ENCODE measurements around the gene CNOT2.
A peak's percentile ranks its signal among the peaks of the same experiment; 100 is the strongest.

CNOT2 gene

DNA sequence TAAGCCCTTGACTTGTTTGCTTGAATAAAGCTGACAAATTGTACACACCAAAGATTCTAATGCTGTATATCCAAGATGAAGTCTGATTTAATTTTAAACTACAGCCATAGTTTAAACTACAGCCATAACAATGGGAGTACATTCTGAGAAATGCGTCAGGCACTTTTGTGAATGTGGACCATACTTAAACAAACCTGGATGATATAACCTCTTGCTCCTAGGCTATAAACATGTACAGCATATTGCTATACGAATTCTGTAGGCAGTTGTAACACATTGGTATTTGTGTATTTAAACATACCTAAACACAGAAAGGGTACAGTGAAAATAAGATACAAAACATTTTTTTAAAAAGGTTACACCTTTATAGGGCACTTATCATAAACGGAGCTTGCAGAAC lies 63.4 kb downstream of the CNOT2 start:
- DNase-seq (ENCODE audit: low spot score): no peak

DNA sequence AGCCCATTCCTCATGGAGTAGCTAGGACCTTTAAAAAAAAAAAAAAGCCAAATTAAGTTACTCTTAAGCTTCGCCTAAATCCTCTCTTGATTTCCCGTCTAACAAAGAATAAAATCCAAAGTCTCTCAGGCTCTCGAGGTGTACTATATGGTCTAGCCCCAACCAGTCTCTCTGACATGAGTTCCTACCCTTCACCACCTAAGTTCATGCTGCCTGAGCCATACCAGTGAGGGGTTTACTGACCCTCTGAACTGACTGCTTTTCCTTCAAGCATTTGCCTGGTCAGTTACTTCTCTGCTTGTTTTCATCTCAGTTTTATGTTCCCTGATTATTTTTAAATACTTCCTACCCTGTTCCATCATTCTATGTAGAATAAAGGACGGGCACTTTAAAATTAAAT lies 64.6 kb downstream of the CNOT2 start:
- no peak for DNase-seq (ENCODE audit: low spot score)

DNA sequence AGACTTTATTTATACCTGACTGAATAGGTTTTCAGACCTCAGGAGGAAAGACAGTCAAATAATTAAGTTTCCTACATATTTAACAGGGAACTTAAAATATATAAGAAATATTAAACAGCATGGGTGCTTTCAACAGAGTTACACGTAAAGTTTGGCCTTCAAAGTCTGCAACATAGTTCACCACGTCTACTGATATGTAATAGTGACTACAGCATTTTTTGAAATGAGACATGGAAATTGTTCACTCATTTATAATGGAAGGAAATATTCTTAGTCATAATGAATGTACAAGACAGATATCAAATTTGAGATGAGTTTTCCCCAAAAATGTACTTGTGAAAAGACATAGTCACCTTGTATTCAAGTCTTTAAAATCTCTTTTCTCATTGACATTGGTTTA lies 66.1 kb downstream of the CNOT2 start:
- no peak for DNase-seq (ENCODE audit: low spot score)

DNA sequence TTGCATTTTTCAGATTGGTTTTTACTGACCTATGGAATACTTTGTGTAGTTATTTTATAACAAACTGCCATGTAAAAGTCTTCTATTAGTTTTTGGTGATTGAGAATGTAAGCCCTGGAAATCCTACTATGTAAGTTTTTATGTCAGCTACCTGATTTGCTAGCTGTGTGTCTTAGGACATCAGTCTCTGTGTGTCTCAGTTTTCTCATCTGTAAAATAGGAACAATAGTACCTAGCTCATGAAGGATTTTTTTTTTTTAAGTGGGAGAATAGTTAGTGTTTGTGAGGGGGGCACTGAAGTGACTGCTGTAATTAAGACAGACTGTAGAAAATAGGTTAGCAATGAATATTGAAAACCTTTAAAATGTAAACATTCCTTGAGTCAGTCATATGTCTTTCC lies 70.9 kb downstream of the CNOT2 start:
- no peak for DNase-seq (ENCODE audit: low spot score)

DNA sequence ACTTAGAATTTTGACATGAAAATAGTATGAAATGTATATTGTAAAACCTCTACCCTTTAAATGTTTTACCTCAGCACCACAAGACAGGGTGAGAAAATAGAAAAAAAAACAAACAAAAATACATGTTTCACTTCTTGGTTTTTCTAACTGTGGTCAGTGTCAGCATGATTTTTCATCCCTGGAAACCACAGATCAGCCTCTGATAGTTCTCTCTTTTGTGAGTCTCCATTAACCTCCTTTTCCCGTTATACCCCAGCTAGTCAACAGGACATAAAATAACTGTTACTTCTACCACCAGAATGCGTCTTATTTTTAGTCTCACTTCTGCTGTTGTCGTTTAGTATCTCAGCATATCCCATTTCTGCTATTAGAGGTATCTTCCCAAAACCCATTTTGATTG lies 74.5 kb downstream of the CNOT2 start:
- peak; percentile 8 for DNase-seq (ENCODE audit: low spot score)

DNA sequence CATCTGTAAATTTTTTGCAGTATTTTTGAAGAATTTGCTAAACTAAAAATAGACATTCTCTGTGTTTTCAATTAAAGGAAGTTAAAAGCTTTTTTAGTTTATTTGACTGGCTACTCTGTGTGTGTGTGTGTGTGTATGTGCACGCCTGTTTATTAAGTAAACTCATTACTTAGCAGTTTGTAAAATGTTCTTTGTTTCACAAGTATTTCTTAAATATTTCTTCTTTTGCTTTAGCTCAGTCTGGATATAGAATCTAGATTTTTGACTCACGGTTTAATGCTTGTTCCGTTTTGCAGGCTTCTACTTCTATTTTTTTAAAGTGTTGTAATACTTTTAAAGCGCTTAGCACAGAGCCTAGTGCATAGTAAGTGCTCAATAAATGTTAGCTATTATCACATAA lies 76.4 kb downstream of the CNOT2 start:
- DNase-seq (ENCODE audit: low spot score): no peak

DNA sequence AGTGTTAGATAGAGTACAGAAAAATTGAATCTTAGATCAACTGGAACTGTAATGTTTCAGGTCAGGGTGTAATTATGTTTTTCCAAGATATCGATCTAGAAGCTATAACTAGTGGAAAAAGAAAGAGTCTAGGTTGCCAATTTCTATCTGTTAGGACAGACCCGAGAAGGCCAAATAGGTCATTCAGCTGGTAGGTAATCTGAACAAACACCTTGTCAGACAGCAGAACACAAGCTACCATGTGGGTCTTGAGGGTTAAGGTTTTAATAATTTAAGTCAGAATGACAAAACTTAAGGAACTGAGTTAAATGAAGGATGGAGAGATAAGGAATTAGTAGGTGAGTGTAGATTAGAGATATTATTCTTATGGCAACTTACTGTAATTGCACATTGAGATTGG lies 78.0 kb downstream of the CNOT2 start:
- no peak for DNase-seq (ENCODE audit: low spot score)

DNA sequence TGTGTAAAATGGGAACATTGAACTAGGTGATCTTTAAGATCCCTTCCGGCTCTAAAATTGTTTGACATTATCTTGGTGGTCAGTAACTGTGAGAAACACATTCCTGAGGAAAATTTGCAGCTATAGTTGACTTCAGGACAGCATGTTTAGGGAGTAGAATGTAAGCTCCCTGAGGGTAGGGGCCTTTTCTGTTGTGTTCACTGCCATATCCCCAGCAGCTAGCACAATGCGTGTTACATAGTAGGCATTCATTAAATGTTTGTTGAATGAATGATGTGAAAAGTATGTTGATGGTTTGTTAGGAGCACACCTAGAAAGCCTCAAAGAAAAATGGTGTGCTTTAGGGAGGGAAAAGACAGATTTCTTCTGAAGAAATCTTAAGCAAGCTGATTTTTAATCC lies 84.3 kb downstream of the CNOT2 start:
- DNase-seq (ENCODE audit: low spot score): no peak

DNA sequence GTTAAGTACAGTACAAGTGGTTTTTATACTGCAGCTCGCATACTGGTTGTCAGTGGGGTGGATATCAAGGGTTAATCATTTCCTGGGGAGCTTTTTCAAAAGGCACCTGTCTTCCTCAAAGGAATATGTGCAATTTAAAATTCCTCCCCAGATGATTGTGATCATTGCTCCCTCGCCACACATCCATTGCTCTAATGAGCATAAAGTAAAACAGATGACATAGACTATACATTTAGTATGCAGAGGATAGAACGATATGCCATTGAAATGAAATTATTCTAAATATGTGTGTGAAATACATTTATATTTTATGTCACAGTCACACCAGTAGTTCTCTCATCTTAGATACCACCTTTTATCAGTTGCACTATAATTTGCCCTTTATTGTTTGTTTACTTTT lies 86.5 kb downstream of the CNOT2 start:
- no peak for DNase-seq (ENCODE audit: low spot score)

DNA sequence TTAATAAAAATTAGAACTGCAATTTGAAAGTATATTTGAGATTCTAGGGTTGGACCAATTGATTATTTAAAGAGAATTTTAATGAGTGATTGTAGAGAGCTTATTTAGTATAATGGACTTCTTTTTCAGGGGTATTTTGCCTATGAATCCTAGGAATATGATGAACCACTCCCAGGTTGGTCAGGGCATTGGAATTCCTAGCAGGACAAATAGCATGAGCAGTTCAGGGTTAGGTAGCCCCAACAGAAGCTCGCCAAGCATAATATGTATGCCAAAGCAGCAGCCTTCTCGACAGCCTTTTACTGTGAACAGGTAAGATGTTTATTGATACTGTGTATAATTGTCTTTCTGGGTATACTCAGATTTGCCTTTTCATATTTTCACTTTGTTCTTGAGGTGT lies 86.9 kb downstream of the CNOT2 start:
- DNase-seq (ENCODE audit: low spot score): no peak

DNA sequence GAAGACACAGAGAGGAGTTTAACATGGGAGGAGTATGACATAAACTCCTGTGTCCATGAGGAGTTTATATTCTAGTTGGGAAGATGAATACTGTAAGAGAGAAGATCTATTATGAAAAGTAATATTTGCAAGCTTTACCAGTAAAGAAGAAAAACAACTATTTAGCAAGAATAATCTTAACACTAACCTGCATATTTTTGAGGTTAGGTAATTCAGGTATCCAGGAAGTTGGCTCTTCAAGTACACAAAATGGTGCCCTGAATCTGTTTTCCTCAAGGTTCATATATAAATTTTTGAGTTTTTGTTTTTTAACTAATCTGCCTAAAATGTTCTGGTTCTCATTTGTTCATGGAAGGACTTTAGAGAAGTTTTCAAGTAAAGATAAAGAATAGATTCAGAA lies 89.0 kb downstream of the CNOT2 start:
- DNase-seq (ENCODE audit: low spot score): no peak

DNA sequence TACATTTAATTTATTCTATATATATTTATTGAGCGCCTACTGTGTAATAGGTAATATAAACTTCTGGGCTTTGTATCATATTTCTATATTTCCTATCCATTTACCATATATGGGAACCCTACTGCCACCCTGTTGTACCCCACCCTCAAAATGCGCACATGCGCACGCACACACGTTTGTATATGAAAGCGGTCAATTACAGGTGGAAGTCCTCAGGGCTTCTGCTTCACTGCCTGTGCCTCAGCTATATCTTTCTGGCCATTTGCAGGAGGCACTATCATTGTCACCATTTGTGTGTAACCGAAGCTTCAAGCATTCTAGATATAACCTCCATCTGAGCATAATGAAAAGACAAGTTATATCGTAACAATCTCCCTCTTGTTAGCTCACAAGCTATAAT lies 91.5 kb downstream of the CNOT2 start:
- DNase-seq (ENCODE audit: low spot score): no peak

DNA sequence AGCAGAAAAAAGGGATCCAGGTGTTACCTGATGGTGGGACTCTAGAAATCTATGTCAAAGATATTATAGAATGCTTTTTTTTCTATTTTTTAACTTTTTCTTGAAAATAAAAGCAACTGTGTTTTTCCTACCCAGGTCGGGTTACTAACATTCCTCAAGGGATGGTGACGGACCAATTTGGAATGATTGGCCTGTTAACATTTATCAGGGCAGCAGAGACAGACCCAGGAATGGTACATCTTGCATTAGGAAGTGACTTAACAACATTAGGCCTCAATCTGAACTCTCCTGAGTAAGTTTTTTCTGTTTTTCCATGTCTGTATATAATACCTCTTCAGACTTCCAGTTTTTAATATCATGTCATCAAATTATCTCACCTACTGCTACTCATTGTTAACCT lies 95.3 kb downstream of the CNOT2 start:
- no peak for DNase-seq (ENCODE audit: low spot score)

DNA sequence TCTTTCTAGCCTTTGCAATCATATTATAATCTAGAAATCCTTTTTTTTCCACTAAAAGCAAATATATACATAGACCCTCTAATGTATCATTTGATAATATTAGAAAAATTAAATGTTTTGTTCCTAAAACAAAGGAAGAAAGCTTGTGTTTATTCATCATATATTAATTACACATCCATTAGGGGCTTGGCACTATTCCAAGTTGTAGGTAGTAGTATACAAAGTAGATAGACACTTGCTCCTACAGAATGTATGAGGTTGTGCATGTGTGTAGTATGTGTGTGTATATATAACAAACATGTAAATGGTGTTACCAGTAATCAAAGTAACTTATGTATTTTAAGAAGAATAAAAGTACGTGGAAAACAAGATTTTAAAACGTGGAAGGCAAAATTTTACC lies 107.8 kb downstream of the CNOT2 start:
- no peak for DNase-seq (ENCODE audit: low spot score)

DNA sequence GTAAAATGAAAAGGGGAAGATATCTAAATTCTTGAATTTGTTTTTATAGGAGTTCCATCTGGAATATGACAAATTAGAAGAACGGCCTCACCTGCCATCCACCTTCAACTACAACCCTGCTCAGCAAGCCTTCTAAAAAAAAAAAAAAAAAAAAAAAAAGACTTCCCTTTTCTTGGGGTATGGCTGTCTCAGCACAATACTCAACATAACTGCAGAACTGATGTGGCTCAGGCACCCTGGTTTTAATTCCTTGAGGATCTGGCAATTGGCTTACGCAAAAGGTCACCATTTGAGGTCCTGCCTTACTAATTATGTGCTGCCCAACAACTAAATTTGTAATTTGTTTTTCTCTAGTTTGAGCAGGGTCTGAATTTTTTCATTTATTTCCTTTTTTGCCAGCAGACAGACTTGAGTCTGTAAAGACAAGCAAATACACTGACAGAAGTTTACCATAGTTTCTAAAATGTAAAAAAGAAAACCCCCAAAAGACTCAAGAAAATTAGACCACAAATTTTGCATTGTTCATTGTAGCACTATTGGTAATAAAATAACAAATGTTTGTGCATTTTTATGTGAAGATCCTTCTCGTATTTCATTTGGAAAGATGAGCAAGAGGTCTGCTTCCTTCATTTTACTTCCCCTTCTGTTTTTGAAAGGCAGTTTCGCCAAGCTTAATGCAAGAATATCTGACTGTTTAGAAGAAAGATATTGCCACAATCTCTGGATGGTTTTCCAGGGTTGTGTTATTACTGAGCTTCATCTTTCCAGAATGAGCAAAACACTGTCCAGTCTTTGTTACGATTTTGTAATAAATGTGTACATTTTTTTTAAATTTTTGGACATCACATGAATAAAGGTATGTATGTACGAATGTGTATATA lies 110.8 kb downstream of the CNOT2 start:
- no peak for DNase-seq (ENCODE audit: low spot score)

DNA sequence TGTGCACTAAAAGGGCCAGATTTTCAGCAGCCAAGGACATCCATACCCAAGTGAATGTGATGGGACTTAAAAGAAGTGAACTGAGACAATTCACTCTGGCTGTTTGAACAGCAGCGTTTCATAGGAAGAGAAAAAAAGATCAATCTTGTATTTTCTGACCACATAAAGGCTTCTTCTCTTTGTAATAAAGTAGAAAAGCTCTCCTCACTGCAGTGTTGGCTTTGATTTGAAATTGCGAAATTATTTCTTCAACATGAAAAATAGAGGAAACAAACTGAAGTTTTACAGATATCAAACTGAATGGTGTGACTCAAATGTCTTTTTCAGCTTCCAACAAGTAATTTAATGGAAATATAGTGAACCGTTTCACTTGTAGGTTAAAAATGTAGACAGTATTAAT lies 111.6 kb downstream of the CNOT2 start:
- DNase-seq (ENCODE audit: low spot score): no peak

DNA sequence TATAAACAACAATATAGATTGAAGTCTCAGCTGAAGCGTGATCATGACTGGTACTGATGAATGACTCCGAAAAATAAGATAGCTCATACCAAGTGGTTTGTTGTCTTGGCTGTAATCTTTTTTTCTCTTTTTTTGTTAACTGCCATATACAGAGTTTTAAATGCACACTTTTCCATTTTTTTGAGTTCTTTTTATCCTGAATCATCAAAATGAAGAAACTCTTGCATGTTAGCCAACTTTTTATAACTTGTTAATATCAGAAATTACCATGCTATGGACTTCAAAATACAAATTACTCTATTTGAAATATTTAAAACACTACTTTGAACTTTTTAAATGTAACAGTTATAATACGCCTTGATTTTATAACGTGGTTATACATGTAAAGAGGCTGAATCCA lies 112.7 kb downstream of the CNOT2 start:
- no peak for DNase-seq (ENCODE audit: low spot score)

DNA sequence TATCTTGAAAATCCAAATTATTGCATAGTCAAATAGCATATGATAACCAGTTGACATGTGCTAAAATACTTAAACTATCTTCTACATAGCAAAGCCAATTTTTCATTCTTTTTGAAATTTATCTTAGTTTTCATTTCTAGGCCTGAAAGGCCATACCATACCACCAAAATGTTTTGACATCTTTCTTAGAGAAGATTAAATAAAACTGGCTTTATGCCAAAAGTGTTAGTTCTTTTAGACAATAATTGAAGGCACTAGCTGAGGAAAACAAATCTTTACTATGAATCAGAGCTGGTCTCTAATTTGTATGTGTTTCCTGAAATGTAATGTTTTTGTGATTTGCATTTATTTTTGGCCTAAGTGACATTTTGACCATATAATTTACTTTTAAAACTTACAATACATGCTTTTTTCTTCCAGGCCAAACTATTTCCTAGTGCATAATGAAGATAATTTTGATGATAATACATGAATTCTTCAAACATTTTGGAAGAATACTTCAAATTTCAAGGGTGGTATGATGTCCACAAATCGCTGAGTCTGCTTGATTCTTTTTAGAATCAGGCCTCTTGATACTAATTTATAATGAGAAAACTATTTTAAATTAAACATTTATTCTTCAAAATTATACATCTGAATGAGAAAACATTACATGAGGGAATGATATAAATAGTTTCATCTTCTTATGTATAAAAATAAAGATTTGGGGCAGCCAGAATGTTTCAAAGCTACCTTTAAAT lies 116.4 kb downstream of the CNOT2 start:
- no peak for DNase-seq (ENCODE audit: low spot score)

DNA sequence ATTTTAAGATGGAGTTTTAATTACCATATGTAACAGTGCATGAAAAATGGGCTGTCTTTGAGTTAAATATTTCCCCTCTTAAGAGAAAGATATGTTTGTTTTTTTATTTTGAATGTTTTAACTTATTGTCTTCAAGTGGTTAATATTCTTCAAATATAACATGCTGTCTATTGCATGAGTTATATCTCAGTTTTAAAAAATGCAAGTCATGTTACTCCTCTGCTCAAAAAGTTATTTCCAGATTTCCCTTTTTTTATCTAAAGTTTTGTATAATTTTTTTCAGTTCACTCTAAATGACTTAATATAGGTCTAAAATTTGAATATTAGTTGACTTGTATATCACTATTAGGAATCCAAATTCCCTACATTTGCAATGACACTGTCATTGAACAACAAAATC lies 117.0 kb downstream of the CNOT2 start:
- DNase-seq (ENCODE audit: low spot score): no peak

DNA sequence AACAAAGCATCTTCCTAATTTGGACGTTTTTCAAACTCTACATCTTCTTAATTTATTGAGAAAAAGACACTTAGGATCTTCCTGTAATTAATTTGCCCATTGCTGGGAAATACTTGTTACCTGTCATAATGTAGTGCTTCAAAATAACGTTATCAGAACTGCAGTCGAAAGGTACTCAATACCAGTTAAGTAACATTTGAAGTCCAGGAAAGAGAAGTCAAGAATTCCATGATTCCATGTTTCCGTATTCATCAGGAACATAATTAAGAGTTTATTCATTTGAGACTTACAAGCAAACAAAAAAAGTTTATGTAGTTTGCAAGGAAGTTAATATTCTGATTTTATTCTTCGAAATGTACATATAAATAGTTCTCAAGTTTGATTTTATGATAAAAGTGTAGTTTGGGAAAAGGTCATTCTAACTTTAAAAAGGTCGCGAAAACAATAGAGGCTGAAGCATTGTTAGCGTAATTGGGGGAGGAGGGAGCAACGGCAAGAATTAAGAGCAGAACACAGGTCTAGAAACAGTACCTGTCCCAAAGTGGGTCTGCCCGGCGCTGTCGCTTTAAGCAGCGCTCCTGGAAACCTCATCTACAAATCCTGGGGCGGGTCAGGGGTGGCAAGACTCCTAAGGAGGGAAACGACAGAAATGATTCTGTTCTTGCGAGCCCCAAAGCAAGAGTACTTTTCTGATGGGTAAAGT lies 121.6 kb downstream of the CNOT2 start:
- DNase-seq (ENCODE audit: low spot score): no peak

DNA sequence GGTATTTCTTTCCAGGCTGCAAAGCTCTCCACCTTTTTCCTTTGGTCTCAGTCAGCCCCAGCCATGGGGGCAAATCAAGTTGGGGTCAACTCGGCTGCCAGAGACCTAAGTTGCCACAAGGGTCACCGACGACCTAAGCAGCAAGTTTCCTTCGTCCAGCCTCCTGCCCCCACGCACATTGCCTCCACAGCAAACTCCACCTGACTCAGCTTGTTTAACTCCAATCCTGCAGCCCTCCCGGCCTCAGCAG lies 122.1 kb downstream of the CNOT2 start:
- no peak for DNase-seq (ENCODE audit: low spot score)

DNA sequence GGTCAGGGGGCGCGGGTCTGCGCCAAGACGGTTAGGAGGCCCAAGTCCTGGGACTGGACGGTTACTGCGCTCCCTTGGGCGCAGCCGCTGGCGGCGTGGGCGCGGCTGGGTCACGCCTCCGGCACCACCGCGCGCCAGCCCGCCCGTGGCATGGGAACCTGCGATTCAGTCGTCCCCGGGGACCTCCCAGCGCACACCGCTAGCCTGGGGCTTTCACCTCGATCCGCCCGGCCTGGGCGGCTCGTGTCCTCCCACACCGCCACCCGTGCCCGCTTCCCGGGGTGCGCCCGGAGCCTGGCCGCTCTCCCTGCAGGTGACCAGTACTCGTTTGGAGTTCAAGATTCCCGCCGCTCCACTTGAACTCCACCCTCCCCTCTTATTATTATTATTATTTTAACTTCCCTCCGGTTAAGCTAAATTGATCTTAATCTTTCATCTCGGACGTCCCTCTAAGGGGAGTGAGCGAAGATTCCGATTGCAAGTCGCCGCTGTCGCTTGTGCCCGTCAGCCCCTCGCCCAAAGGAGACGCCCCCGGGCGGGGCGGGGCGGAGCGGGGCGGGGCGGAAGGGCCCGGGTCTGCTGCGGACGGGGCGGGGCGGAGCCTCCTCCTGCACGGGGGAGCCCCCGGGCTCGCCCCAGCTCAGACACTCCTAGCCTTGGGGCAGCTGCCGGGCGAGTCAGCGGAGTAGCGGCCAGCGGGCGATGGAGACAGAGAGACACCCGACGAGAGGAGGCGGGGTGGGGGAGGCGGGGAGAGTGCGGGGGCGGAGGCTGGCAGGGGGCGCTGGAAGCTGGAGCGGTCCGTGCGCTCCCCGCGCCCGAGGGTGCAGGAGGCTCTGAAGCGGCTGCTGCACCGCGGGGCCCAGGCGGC lies 122.7 kb downstream of the CNOT2 start, which contains the start of gene KCNMB4:
KCNMB4 (plus strand) TSS at position 643 of the 871 bp plus-strand sequence. CDS start 445 bp downstream, outside the sequence.
- DNase-seq (ENCODE audit: low spot score): peak; percentile 54

All from CD4-positive, alpha-beta T cell treated with Interleukin-2 at 100 ng/mL for 4 hours (primary cell).